GM19240 (cell line): ENCODE data around the gene RTL1.

Experiments
- DNase-seq: peaks from one replicate; pipeline ENCODE4 v3.0.0; 2011; ENCODE audit warnings: low spot score; ENCODE audit not compliant: insufficient read length

The RTL1 gene

DNA sequence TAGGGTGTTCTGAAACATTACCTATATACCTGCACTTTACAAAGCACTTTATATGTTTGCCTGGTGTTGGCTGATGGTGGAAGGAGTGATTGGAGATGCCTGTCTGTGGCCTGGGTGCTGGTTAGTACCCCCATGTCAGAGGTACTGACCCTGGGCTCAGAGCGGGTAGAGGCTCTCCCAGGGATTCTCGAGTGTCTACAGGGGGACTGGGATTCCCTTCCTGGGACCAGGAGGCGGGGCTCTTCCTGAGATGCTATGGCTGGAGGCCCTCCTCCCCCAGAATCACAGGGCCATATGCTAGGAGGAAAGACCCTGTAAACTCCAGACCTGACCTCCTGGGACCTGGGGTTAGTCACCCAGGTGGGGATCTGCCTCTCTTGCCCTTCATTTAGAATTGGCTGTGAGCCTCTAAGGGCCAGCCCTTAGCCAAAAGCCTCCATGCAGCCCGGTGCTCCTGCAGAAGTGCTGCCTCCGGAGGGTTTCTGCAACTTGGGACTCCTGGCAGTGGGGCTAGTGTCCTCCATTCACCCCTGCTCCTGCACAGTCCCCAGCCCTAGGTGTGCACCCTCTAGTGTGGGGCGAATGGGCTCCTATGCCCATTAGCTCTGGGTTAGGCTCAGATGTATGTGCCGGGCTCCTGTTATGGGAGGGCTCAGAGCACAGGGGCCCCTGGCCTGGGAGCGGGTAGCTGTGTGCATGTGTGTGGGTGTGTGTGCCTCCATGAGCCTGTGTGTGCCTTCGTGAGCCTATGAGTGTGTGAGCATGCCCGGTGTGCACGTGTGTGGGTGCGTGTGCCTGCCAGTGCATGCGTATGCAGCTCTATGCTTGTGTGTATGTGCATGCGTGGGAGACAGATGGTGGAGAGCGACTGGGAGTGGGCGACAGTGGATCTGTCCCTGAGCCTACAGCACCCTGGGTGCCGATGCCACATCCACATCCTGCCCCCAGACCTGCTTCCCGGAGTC is 36.6 kb downstream of the RTL1 start:
- no peak for DNase-seq

DNA sequence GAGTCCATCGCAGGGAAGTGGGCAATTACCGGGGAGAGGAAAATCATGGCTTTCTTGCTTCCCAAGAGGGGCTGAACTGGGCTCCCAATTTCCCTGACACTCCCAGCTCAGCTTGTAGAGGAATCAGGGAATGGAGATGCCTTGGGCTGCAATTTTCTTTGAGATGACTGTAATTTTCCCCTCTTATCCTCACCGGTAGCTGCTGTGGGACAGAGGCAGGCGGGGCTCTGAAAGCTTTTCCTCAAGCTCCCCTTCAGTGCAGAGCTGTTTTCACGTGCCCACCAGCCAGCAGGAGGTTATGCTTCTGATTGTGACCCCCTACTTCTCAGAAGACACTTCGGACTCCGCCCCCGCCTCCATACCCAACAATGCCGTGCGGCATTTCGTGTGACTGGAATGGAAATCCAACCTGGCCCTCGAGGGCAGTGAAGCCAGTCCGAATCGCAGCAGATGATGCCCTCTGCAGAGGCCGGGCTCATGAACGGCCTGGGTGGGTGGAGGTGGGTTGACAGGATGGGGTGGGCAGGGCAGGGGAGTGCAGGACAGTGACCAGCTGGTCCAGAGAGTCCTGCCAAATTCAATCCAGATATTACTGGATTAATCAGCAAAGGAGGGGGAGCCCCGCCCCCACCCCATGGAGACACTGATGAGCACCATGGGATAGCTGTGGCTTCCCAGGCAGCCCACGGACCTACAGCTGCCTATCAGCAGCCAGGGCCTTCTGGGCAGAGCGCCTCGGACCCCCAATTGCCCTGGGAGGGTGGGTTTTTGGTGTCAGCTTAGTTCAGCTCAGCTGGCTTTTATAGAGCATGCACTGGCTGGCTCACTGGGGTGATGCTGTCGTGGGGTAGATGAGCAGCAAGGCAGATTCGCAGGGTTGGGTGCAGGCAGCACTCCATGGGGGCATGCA is 37.6 kb downstream of the RTL1 start:
- DNase-seq: no peak

DNA sequence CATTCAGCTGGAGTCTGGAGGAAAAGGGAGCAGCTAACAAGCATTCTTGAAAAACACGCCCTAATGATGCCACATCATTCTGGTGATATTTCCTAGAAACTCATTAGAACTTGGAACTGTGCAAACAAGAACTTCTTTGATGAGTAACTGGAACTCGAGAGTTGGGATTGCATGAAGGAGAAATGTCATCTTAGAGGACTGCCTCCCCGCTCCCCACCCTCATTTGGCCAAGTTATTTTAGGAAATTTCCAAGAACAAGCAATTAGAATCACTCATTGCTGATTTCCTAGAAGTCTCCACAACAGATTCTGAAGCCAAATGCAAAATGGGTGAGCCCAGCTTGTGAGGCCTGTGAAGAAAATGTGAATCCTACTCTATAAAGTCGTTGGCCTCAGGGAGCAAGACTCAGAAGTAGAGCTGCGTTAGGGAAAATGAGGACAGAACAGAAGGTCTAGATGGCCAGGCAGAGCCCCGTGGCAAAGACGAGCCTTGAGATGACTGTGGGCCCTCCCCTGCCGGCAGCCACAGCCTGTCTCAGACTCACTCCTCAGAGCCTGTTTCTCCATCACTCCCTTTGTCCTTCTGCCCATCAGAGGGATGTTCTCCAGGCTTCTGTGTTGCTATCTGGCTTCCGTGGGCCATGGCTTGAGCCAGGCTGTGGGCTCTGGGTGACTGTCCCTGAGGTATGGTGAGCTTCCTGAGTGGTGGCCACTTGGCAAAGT is 38.4 kb downstream of the RTL1 start:
- DNase-seq: no peak

DNA sequence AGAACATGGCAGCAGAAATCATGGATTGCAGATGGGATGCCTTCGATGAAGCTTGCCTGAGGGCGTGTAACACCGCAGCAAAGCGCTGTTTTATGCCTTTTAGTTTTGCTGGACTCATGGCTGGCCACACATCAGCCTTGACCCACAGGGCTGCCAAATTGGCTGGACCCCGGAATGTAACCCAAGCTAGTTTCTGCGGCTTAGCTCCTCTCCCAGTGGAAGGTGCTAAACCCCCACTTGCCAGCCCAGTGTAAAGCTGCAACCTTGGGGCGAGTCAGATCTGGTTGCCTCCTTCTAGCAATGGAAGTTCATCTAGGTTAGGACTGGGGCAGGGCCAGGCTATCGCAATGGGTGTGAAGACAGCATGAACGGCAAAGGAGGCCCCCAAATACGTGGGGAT is 39.3 kb downstream of the RTL1 start:
- DNase-seq: no peak

DNA sequence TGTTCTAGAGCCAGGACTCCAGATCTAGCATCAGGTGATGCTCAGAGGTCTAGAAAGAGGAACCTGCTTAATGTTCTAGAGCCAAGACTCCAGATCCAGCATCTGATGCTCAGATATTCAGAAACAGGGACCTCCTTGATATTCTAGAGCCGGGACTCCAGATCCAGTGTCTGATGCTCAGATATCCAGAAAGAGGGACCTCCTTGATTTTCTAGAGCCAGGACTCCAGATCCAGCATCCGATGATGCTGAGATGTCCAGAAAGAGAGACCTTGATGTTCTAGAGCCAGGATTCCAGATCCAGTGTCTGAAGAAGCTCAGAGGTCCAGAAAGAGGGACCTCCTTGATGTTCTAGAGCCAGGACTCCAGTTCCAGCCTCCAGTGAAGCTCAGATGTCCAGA is 40.7 kb downstream of the RTL1 start:
- no peak for DNase-seq

DNA sequence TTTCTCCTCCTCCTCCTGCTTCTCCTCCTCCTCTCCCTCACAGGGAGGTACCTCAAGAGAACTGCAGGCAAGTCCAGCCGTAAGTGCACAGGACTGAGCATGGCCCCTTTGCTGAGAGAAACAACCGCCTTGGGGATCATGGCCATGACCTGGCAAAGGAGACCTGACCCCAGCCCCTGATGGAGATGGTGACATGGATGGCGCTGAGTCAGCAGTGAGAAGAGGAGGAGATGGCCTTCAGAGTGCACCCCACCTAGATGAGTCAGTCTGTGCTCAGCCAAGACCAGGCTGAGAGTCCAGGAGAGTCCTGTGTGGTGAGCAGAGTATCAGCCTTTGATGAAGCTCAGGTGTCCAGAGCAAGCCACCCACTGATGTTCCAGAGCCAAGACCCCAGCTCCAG is 41.2 kb downstream of the RTL1 start:
- DNase-seq: no peak

DNA sequence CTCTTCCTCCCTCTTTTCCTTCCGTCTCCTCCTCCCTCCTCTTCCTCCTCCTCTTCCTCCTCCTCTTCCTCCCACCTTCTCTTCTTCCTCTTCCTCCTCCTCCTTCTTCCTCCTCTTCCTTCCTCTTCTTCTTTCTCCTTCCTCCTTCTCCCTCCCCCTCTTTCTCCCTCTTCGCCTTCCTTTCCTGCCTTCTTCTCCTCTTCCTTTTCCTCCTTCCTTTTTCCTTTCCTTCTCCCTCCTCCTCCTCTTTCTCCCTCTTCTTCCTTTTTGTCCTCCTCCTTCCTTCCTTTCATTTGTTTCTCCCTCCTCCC is 41.6 kb downstream of the RTL1 start:
- DNase-seq: no peak

DNA sequence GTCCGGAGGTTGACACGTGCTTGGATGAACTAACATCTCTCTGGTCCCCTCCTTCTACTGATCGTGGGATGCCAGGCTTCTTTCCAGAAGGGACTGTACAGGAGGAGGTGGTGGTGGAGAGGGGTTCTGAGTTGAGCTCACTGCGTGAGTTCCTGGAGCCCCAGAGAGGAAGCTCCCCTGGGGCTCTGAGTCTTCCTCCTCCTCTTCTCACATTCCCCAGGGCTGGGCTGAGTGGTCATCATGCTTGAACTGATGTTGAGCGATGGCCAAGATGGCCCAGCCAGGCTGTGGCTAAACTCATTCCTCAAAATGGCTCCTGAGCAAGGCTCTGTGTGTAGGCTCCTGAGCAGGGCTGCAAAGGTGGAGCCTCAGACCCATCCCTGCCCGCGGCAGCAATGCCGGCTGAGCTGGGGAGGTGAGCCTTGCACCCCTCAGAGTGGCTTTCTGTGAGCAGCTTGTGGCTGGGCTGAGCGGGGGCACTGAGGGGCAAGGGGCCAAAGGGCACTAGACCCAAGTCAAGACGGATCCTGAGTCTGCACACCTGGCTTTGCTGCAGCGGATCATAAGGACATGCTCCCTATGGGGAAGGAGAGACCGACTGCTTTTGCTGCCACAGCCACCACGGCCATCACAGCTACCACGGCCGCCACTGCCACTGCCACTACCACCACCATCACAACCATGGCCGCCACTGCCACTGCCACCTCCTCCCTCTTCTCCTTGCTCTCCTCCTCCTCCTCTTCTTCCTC is 42.2 kb downstream of the RTL1 start:
- DNase-seq: no peak

DNA sequence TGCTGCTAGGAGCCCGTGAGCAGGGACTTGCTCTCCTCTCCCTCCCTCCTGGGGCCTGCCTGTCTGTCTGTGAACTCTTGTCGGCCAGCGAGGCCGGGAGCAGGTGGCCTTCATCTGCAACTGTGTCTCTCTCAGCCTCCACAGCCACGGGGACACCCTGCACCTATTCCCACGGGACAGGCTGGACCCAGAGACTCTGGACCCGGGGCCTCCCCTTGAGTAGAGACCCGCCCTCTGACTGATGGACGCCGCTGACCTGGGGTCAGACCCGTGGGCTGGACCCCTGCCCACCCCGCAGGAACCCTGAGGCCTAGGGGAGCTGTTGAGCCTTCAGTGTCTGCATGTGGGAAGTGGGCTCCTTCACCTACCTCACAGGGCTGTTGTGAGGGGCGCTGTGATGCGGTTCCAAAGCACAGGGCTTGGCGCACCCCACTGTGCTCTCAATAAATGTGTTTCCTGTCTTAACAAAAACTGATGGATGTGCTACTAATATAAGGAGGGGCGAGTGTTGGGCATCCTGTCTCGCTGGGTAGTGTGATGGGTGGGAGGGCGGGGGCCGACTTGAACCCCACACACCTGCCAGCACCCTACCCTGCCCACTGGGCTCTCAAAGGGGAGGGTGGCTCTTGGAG is 42.9 kb downstream of the RTL1 start:
- no peak for DNase-seq

DNA sequence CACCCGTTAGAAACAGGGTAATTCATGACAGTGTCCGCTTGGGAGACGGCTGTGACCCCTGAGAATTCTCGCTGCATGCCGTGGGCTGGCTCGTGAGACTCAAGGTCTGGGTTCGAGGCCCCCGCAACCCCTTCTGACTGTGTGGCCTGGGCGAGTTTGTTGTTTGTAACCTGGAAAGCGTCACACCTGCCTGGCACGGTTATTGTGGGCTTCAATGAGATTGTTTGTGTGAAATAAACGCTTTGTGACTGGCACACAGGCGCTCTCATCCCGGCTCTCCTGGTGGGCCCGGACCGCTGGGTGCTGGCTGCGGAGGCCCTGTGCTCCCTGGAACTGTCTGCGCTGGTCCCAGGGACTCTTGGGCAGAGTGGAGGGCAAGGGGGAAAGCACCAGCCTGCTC is 43.7 kb downstream of the RTL1 start:
- DNase-seq: no peak

DNA sequence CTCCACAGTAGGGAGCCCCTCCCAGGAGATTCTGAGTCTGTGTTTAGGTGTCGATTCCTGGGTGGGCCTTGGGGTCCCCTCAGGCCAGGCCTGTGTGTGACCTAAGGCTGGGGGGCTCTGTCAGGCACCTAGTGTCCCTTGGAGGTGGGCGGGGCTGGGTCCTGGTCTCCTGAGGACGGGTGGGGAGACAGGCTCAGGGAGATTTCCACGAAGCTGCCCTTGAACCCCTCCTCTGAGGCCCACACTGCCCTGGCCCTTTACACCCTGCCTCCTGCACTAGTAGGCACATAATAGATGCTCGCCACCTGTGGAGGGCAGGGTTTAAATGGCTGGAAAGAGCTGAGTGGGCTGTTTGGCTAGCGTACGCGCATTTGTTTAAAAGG is 44.7 kb downstream of the RTL1 start:
- DNase-seq: no peak

DNA sequence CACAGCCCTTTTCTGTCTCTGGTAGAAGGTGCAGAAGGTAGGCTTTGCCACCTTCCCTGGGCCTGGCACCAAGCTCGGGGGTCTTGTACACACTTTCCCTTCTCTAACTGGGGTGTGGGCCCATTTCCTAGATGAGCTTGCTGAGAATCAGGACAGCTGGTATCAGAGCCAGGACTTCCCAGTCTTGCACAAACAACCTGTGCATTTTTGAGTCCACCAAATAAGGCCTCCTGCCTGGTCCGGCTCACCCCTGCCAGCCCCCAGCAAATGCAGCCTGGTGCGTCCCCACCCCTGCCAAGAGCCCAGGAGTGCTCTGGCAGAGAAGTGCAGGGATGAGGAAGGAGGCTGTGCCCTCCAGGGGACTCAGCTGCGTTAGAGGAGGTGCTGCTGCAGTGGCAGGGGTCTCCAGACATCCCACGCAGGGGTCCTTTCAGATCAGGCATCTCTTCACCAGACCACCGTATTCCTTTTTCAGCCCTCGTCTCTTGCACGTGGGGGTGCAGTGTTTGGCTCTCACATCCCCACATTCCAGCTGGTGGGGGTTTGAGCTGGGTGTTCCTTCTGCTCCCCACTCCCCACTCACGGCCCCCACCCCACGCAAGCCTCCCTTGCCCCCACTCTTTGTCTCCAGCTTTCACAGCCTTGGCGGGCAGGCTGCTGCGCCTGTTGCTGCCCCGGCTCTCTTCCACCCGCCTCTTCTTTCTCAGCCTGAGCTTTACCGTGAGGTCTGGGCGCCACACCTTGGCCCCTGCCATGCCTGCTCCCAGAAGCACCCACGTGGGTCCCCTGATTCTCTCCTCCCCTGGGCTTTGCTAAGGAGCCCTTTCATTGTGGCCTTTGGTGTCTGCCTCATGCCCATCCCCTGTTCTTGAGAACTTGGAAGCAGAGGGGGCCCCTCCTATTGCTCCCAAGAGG is 45.3 kb downstream of the RTL1 start:
- no peak for DNase-seq

DNA sequence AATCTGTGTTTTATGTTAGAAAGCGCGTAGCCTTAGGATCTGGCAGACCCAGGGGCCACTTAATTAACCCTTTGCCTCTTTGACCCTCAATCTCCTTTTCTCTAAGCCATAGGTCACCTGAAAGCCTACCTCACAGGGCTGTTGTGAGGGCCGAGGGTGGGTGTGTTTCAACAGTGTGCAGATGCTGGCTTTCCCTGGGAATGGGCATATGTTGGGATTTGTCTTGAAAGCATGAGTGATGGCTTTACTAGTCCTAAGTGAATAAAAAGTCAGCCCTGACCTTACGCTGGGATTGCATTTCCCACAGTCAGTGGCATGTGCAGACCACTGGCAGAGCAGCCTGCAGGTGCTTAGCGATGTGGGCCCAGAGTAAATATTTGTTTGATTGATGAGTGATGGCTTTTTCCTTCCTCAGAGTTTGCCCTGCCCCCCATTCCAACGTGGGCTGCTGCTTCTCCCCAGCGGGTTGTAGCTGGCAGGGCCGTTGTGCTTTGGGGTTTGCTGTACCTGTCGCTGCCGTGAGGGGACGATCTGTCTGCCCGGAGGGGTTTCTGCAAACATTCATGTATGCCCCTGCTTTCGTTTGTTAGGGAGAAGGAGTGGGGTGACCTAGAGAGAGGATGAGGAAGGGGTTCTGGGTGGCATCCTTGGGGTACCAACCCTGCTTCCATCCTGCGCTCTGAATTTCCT is 46.1 kb downstream of the RTL1 start:
- DNase-seq: no peak

DNA sequence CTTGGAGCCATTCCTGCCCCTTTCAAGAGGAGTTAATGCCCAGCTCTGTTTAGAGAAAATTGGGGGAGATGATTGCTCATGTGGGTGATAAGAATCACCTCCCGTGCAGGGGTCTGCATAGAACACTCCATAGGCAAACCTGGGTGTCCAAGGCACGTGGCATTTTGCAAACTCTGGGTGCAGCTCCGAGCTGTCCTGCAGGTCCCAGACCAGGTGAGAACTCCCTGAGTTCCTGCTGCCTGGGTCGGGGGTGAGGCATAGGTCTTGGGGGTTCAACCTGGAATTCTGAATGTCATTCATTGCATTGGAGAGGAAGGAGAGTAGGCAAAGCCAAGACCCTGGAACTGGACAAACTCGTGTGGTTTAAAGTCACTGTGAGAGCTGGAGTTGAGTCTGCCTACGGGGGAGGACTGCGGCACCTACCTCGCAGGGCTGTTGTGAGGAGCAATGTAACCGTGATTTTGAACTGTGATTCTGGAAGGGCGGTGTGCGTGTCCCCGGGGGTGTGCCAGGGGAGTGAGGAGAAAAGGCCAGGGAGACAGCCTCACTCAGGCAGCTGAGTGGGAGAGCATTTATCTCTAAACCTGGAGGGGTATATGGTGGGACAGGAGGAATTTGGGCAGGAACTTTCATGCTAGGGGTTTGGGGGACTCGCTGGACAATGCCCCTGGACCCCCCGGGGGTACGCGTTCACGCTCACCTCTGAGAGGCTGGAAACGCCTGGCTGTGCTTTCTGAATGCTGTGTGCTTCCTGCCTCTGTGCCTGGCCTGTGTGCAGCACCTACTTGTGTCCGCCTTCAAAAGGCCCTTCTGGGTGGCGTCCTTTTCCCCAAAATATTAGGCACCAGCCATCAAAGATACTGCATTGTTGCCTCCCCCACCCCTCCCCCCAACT is 47.2 kb downstream of the RTL1 start:
- no peak for DNase-seq

DNA sequence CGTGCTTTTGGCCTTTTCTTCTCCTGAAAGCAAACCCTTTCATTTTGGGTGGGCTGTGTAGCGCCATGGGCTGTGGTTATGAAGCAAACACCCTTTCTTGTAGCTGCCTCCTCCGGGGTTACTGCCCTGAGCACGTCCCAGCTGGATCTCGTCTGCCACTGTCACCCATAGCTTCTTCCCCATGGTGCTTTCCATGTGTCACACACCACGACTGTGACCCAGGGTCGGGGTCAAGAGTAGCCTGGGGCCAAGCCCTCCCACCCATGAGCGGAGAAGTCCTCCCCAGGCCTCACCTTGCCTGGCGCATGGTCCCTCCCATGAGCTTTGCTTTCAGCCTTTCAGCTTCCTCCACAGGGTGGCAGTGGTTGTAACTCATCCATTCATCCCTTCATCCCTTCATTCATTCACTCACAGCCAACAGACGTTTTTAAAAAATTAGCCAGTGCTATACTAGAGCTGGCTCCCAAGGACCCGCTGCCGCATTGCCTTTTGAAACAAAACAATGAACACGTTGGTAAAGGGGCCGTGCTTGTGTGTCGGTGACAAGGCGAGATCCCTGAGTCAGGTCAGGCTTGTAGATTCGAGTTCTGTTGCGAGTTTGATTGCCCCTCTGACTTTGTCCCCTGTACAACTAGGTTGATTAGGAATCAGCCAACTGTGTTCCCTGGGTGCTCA is 48.1 kb downstream of the RTL1 start:
- DNase-seq: no peak

DNA sequence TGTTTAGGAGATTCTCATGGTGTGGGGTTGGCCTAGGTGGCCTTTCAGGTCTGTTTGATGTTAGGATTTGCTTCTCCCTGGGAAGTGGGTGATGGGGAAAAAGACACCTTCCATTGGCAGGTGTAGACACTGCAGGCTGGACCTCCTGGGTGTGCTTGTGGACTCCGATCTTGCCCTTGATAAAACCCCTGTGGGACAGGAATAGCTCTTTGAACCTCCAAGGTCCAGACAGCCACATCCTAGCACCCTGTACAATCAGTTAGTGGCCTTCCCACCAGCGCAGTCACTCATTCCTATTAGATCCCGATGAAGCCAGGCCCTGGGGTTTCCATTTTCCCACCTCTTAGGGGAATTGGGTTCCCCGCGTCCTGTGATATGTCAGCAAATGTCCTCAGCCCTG is 49.1 kb downstream of the RTL1 start:
- DNase-seq: no peak

DNA sequence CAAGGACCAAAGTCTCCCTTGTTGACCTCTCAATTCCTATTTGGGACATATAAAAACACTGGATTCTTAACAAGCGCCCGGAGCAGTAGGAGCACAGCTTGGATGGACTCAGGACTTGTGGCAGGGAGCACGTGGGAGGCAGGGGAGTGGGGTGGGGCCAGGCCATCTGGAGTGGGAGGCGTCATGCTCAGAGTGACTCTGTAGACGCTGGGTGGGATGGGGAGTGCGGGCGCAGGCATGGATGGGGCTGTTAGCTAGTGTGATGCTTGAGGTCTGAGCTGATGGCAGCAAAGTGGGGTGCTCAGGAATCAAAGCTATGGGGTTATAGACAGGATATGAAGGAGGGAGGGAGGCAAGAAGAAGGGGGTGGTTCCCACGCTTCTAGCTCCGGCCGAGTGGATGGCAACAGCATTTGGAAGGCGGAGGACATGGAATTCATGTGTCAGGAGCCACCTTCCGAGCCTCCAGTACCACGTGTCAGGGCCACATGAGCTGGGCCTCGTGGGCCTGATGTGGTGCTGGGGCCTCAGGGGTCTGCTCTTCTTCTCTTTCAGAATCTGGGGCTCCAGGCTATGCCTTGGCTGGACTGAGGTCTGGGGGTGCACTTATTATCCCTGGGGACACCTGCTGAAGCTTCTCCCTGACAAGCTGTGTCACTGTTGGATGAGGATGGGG is 51.4 kb downstream of the RTL1 start:
- no peak for DNase-seq
